HCT116 (cell line): ENCODE measurements around the gene RNF121. TPM values are rescaled to one million over a fixed set of nuclear protein-coding genes. Genes with fewer than 3 reads are reported as not detected.

Experiments used
- ATAC-seq: fragments of 200-7000 bp; cut with Tn5 transposase; 2 replicates; pipeline ENCODE4 v1.9.1; 2020; ENCODE audit warnings: mild to moderate bottlenecking, moderate library complexity
- BruUV-seq: library from RNA; stranded (reverse); fragments of 400-500 nt; replicated peaks from 2 replicates; lab custom pipeline; 2021; lab: Mats Ljungman, UMichigan
- CTCF ChIA-PET: fragments of 300-600 bp; sonication (Branson Sonifier 250); formaldehyde crosslinking; loops from one replicate; lab custom pipeline; 2021; ENCODE audit warnings: antibody characterized with exemption; lab: Charles Lee
- POLR2A ChIA-PET: fragments of 300-600, 350-600 bp; sonication (Branson Sonifier 250); formaldehyde crosslinking; loops from one replicate; lab custom pipeline; 2021; ENCODE audit warnings: antibody characterized with exemption; lab: Charles Lee
- RAD21 ChIA-PET, 2 experiments: fragments of 300-600 bp; sonication (Branson Sonifier 250); formaldehyde crosslinking; loops; one replicate each; lab custom pipeline; 2023; ENCODE audit warnings: low total read pairs in 2 of 2; ENCODE audit not compliant: uncharacterized antibody in 2 of 2, unreplicated experiment in 2 of 2, low non-redundant PET in 1 of 2; lab: Charles Lee
- DNase-seq: peaks from one replicate; pipeline ENCODE4 v3.0.0-alpha.2; 2010; ENCODE audit warnings: low read depth, low spot score
- H2AFZ ChIP-seq: fragments of 200-600 bp; shearing (Covaris generic), sonication (generic); 2 replicates; pipeline ENCODE4 v1.6.1; 2017; ENCODE audit warnings: low read depth, mixed run types, mixed read lengths, antibody characterized with exemption, low read length; ENCODE audit not compliant: poor library complexity, severe bottlenecking
- H3K27ac ChIP-seq: 2 replicates; pipeline ENCODE4 v1.5.1; 2012; ENCODE audit warnings: low read depth, low read length
- H3K27me3 ChIP-seq: fragments of 200-600 bp; sonication (generic); 2 replicates; pipeline ENCODE4 v1.6.1; 2016; ENCODE audit warnings: mixed run types, low read length, mixed read lengths; ENCODE audit not compliant: insufficient read depth
- H3K36me3 ChIP-seq, 2 experiments: fragments of 200-500 bp in 1 of 2; fragments of 200-600 bp in 1 of 2; sonication (Bioruptor generic) in 1 of 2; sonication (generic) in 1 of 2; 2 replicates each; pipeline versions ENCODE4 v1.5.1 to v1.6.1; 2014 to 2016; ENCODE audit warnings: low read length in 2 of 2, inconsistent platforms in 1 of 2, mixed read lengths in 1 of 2, mixed run types in 1 of 2; ENCODE audit not compliant: insufficient read depth in 2 of 2, control insufficient read depth in 1 of 2
- H3K4me1 ChIP-seq, 2 experiments: fragments of 200-600 bp in 1 of 2; sonication (generic) in 1 of 2; 2 replicates each; pipeline versions ENCODE4 v1.5.1 to v1.6.1; 2012 to 2017; ENCODE audit warnings: low read length in 2 of 2, inconsistent platforms in 1 of 2, mild to moderate bottlenecking in 1 of 2, mixed read lengths in 1 of 2, mixed run types in 1 of 2, moderate library complexity in 1 of 2; ENCODE audit not compliant: insufficient read depth in 2 of 2, control insufficient read depth in 1 of 2
- H3K4me2 ChIP-seq: fragments of 200-600 bp; sonication (generic); 2 replicates; pipeline ENCODE4 v1.6.1; 2017; ENCODE audit warnings: mixed run types, low read length, mixed read lengths
- H3K4me3 ChIP-seq, 2 experiments: fragments of 200-600 bp in 1 of 2; sonication (generic) in 1 of 2; replicated peaks in 1 of 2; 2 replicates each; pipeline ENCODE4 v1.5.1; 2011 to 2016; ENCODE audit warnings: low read length in 2 of 2, control low read depth in 1 of 2, low read depth in 1 of 2, mild to moderate bottlenecking in 1 of 2, mixed read lengths in 1 of 2, mixed run types in 1 of 2
- H3K79me2 ChIP-seq: fragments of 200-600 bp; sonication (generic); 2 replicates; pipeline ENCODE4 v1.6.1; 2017; ENCODE audit warnings: mild to moderate bottlenecking, mixed run types, low read length, moderate library complexity, mixed read lengths; ENCODE audit not compliant: insufficient read depth
- H3K9ac ChIP-seq: fragments of 200-600 bp; sonication (generic); 2 replicates; pipeline ENCODE4 v1.6.1; 2016; ENCODE audit warnings: low read length, mixed read lengths
- H3K9me2 ChIP-seq: fragments of 200-600 bp; sonication (generic), shearing (Covaris generic); 2 replicates; pipeline ENCODE4 v1.6.1; 2017; ENCODE audit warnings: mixed run types, mild to moderate bottlenecking, moderate library complexity; ENCODE audit not compliant: insufficient read depth
- H3K9me3 ChIP-seq, 2 experiments: fragments of 200-500 bp in 1 of 2; fragments of 200-600 bp in 1 of 2; sonication (Bioruptor generic) in 1 of 2; sonication (generic) in 1 of 2; 2 replicates each; pipeline ENCODE4 v1.6.1; 2014 to 2017; ENCODE audit warnings: low read length in 2 of 2, mixed read lengths in 2 of 2, inconsistent platforms in 1 of 2, low read depth in 1 of 2, mild to moderate bottlenecking in 1 of 2, mixed run types in 1 of 2, moderate library complexity in 1 of 2; ENCODE audit not compliant: control insufficient read depth in 1 of 2, insufficient read depth in 1 of 2
- H4K20me1 ChIP-seq: fragments of 200-600 bp; sonication (generic), shearing (Covaris generic); 2 replicates; pipeline ENCODE4 v1.6.1; 2017; ENCODE audit warnings: mixed run types, mild to moderate bottlenecking, moderate library complexity; ENCODE audit not compliant: insufficient read depth
- ATF3 ChIP-seq: IDR thresholded peaks from 2 replicates; pipeline ENCODE4 v1.6.1; 2012
- CBX3 ChIP-seq: IDR thresholded peaks from 2 replicates; pipeline ENCODE4 v1.6.1; 2012; ENCODE audit warnings: low read depth
- CTCF ChIP-seq, 3 experiments: fragments of 200-600 bp in 1 of 3; sonication (generic) in 1 of 3; IDR thresholded peaks in 2 of 3; conservative IDR thresholded peaks in 1 of 3; 2 replicates each; pipeline ENCODE4 v1.5.1; 2012 to 2017; ENCODE audit warnings: low read depth in 2 of 3, low read length in 2 of 3, antibody characterized with exemption in 1 of 3, borderline replicate concordance in 1 of 3, control low read depth in 1 of 3, mild to moderate bottlenecking in 1 of 3, mixed read lengths in 1 of 3, mixed run types in 1 of 3, moderate library complexity in 1 of 3; ENCODE audit not compliant: insufficient read depth in 1 of 3
- ELF1 ChIP-seq: IDR thresholded peaks from 2 replicates; pipeline ENCODE4 v1.6.1; 2012; ENCODE audit warnings: low read depth, borderline replicate concordance
- EZH2 ChIP-seq: fragments of 200-600 bp; sonication (generic); IDR thresholded peaks from 2 replicates; pipeline ENCODE4 v1.6.1; 2017; ENCODE audit warnings: antibody characterized with exemption, mixed run types
- EZH2phosphoT487 ChIP-seq: fragments of 200-600 bp; IDR thresholded peaks from 2 replicates; pipeline ENCODE4 v1.6.1; 2018; ENCODE audit warnings: antibody characterized with exemption, borderline replicate concordance
- FOSL1 ChIP-seq: IDR thresholded peaks from 2 replicates; pipeline ENCODE4 v1.6.1; 2012; ENCODE audit warnings: low read depth
- JUND ChIP-seq: IDR thresholded peaks from 2 replicates; pipeline ENCODE4 v1.6.1; 2012
- MAX ChIP-seq: IDR thresholded peaks from 2 replicates; pipeline ENCODE4 v1.6.1; 2012
- POLR2A ChIP-seq: IDR thresholded peaks from 2 replicates; pipeline ENCODE4 v1.7.0; 2011; ENCODE audit warnings: borderline replicate concordance; ENCODE audit not compliant: insufficient read depth, insufficient read length; ENCODE audit errors: extremely low read depth
- RAD21 ChIP-seq: IDR thresholded peaks from 2 replicates; pipeline ENCODE4 v1.6.1; 2012; ENCODE audit warnings: low read depth, mild to moderate bottlenecking
- SIN3A ChIP-seq: IDR thresholded peaks from 2 replicates; pipeline ENCODE4 v1.6.1; 2012; ENCODE audit warnings: low read depth
- SRF ChIP-seq: IDR thresholded peaks from 2 replicates; pipeline ENCODE4 v1.6.1; 2012; ENCODE audit warnings: low read depth
- YY1 ChIP-seq: IDR thresholded peaks from 2 replicates; pipeline ENCODE4 v1.6.1; 2011; ENCODE audit warnings: low read length, low read depth, moderate library complexity, mild to moderate bottlenecking; ENCODE audit not compliant: insufficient replicate concordance; ENCODE audit errors: extremely low read depth
- ZBTB33 ChIP-seq: IDR thresholded peaks from 2 replicates; pipeline ENCODE4 v1.6.1; 2011; ENCODE audit warnings: mild to moderate bottlenecking, low read length, moderate library complexity; ENCODE audit not compliant: insufficient replicate concordance; ENCODE audit errors: extremely low read depth
- ZFX ChIP-seq: fragments of 450-650 bp; IDR thresholded peaks from 2 replicates; pipeline ENCODE4 v1.6.1; 2017
- ZNF274 ChIP-seq: fragments of 200-500 bp; sonication (Bioruptor generic); IDR thresholded peaks from 2 replicates; pipeline ENCODE4 v1.6.1; 2014; ENCODE audit warnings: mild to moderate bottlenecking, low read depth, low read length, inconsistent platforms
- intact Hi-C: fragments of 100-400 bp; cut with micrococcal nuclease; formaldehyde crosslinking; loops from 2 replicates; pipeline ENCODE4 v1.10.0; 2022
- total RNA-seq: library from RNA; stranded (reverse); gene quantifications from one replicate; pipeline ENCODE4 v1.2.1, GENCODE V29; 2021; ENCODE audit not compliant: unreplicated experiment

Gene RNF121
- total RNA-seq, 1 experiment from 2014 or later, result 24.5 TPM

- no peaks in the 10 kb centered on the region for H3K9me2 ChIP-seq
- no peaks in the 10 kb centered on the region for H3K9me3 ChIP-seq
- no peak overlapping the region for H3K4me2 ChIP-seq
- ATAC-seq, result no peak
- intact Hi-C loops, result no loop called here
- no peak overlapping the region for H3K9ac ChIP-seq
- ChIA-PET POLR2A (no interaction called here), RAD21 (no interaction called here), CTCF (no interaction called here)
- no TSS peak for BruUV-seq
- H3K27ac ChIP-seq, result no peak overlapping the region
- no peaks in the 10 kb centered on the region; the same call in 1 of the 2 replicates for H4K20me1 ChIP-seq
- no peaks in the 10 kb centered on the region; a peak in 1 of 4 replicates for H3K36me3 ChIP-seq
- H3K27me3 ChIP-seq, result no peaks in the 10 kb centered on the region
- H3K4me1 ChIP-seq, result peaks cover 0 to 20% of the 10 kb centered on the region in 2 experiments; a peak in 3 of 4 replicates
- no peak for DNase-seq
- no peak overlapping the region for H3K4me3 ChIP-seq
- TF ChIP-seq SIN3A, result no peak
- no peak for TF ChIP-seq ZNF274
- TF ChIP-seq CBX3, result no peak
- TF ChIP-seq ZBTB33, result no peak
- no peak for TF ChIP-seq ELF1
- no peak for TF ChIP-seq CTCF (IDR thresholded peaks at IDR 0.05 in 2 of 3, conservative IDR thresholded peaks at IDR 0.05 in 1 of 3; ENCODE audit: borderline replicate concordance in 1 of 3, insufficient read depth in 1 of 3, low read depth in 2 of 3, low read length in 2 of 3)
- TF ChIP-seq ZFX, result no peak
- no peak for TF ChIP-seq FOSL1
- TF ChIP-seq POLR2A, result no peak
- TF ChIP-seq YY1, result no peak
- TF ChIP-seq JUND, result no peak
- no peak for TF ChIP-seq RAD21
- no peak for TF ChIP-seq MAX
- TF ChIP-seq EZH2, result no peak
- TF ChIP-seq SRF, result no peak
- TF ChIP-seq ATF3, result no peak
- no peak for TF ChIP-seq EZH2phosphoT487
- peaks cover 96% of the 10 kb centered on the region for H3K79me2 ChIP-seq
- H2AFZ ChIP-seq, result no peak overlapping the region
Measured at GRCh38 chr11:71935338-71935925, 6.6 kb downstream of the RNF121 start.
